Fibroblast of villous mesenchyme (primary cell): Measurements from ENCODE around the gene SLC5A9. TPM values are rescaled to one million over a fixed set of nuclear protein-coding genes. Genes with fewer than 3 reads are reported as not detected.
"Not testable (repeated sequence)": the region's sequence is repeated elsewhere in the genome, so short reads cannot be mapped to it uniquely, and the experiment has no call there.

Source experiments
- DNase-seq: peaks from one replicate; pipeline ENCODE4 v3.0.0-alpha.2; 2010; ENCODE audit warnings: low read depth
- H3K4me3 ChIP-seq: 2 replicates; pipeline ENCODE4 v1.5.1; 2011; ENCODE audit warnings: low read depth, mild to moderate bottlenecking, low read length
- total RNA-seq: library from RNA; depleted of rRNA; stranded (reverse); fragments of >200 nt; gene quantifications from 2 replicates; pipeline ENCODE4 v1.2.3, GENCODE V29; 2012
- TF ChIP-seq, protein P1 (sequence below): IDR thresholded peaks from 2 replicates; pipeline ENCODE4 v1.5.1; 2012; ENCODE audit warnings: low read depth, mild to moderate bottlenecking, low read length; ENCODE audit not compliant: insufficient read depth

Gene SLC5A9
- total RNA-seq, 1 donor, result not detected

DNA sequence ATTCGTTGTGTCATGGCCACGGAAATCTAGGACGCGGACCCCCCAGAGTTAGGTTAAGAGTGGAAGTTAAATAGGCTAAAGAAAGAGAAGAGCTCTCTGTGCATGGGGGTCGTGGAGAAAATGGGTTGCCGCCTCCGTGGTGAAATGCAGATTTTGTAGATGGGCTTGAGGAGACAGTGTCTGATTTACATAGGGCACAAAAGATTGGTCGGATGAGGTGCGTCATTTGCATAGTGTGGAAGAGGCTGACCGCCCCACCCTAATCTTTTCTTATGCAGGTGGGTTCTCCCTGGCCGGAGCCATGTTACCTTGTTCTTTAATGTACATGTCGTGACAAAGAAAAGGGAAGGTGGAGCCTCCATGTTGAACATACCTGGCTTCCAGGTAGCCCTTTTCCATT, 14.3 kb upstream of the SLC5A9 start:
- TF ChIP-seq, protein P1, sequence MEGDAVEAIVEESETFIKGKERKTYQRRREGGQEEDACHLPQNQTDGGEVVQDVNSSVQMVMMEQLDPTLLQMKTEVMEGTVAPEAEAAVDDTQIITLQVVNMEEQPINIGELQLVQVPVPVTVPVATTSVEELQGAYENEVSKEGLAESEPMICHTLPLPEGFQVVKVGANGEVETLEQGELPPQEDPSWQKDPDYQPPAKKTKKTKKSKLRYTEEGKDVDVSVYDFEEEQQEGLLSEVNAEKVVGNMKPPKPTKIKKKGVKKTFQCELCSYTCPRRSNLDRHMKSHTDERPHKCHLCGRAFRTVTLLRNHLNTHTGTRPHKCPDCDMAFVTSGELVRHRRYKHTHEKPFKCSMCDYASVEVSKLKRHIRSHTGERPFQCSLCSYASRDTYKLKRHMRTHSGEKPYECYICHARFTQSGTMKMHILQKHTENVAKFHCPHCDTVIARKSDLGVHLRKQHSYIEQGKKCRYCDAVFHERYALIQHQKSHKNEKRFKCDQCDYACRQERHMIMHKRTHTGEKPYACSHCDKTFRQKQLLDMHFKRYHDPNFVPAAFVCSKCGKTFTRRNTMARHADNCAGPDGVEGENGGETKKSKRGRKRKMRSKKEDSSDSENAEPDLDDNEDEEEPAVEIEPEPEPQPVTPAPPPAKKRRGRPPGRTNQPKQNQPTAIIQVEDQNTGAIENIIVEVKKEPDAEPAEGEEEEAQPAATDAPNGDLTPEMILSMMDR, result no peak
- no peak overlapping the region for H3K4me3 ChIP-seq

DNA sequence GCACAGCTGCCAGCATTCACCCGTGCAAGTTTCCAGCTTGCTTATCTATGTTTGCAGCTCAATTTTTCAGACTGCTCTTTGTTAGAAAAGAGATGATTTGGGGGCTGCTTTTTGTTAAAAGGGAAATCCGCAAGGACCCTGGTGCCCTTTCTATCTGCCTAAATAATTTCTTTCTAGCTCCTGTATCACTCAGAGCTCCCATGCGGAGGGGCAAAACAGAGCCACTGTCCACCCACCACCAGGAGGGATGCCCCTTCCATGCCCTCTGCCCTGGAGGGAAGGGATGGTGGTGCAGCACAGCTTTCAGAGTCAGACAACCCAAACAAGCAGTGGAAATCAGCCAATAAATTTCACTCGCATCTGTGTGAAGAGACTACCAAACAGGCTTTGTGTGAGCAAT, 13.9 kb upstream of the SLC5A9 start:
- no peak overlapping the region for H3K4me3 ChIP-seq
- no peak for DNase-seq
- TF ChIP-seq, protein P1, result no peak

More for the DNA sequence above, 14.3 kb upstream of the SLC5A9 start:
- no peak for DNase-seq

DNA sequence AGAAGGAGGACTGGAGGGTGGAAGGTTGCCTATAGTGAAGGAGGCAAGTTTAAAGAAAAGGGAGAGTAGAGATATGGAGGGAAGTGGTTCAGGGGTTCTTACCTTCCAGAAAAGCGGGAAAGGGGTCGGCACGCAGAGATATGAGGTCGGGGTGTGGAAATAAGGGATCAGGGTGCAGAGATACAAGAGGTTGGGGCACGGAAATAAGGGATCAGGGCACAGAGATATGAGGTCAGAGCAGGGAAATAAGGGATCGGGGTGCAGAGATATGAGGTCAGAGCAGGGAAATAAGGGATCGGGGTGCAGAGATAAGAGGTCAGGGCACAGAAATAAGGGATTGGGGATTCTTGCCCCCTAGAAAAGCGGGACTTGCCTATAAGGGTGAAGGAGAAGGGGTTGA, 9.1 kb upstream of the SLC5A9 start:
- DNase-seq, H3K4me3 ChIP-seq: not testable (repeated sequence)

DNA sequence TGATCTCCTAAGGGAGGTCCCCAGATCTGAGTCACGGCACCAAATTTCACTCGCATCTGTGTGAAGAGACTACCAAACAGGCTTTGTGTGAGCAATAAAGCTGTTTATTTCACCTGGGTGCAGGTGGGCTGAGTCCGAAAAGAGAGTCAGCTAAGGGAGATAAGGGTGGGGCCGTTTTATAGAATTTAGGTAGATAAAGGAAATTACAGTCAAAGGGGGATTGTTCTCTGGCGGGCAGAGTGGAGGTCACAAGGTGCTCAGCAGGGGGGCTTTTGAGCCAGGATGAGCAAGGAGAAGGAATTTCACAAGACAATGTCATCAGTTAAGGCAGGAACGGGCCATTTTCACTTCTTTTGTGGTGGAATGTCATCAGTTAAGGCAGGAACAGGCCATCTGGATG, 8.2 kb upstream of the SLC5A9 start:
- not testable (repeated sequence) for H3K4me3 ChIP-seq, DNase-seq

DNA sequence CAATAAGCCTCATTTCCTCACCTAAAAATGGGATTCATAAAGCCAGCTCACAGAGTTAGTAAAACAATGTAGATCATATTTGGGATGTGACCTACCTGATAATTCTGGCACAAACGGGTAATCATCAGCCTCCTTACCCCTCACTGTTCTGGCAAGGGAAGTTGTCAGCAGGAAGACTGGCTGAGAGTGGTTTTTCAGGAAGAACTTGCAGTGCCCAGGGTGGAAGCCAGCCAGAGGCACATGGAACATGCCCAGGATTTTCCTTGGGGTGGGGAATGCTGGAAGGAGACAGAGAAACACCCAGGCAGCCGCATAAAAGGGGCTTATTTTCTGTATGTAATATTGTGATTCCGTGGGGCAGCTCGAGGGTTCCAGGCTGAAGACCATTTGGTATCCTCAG, 7.7 kb upstream of the SLC5A9 start:
- no peak overlapping the region for H3K4me3 ChIP-seq
- DNase-seq, result no peak
- TF ChIP-seq, protein P1, result no peak

DNA sequence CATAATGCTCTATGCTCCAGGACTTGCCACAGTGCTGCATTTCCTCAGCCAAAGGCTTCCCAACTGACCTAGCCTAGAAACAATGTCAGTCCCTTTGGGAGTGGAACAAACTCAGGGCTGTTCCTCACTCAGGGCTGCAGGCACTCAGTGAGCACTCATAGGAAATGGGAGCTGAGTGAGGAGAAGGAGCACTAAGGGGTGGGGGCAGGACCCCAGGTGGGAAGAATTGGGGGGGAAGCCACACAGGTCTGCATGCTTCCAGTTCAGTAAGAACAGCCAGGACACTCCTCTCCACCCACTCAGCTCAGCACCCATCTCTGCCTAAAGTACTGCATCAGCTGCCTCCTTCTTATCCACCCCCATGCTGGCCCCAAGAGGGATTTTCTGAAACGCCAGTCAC, 7.3 kb upstream of the SLC5A9 start:
- TF ChIP-seq, protein P1, result no peak
- H3K4me3 ChIP-seq, result no peak overlapping the region
- no peak for DNase-seq

DNA sequence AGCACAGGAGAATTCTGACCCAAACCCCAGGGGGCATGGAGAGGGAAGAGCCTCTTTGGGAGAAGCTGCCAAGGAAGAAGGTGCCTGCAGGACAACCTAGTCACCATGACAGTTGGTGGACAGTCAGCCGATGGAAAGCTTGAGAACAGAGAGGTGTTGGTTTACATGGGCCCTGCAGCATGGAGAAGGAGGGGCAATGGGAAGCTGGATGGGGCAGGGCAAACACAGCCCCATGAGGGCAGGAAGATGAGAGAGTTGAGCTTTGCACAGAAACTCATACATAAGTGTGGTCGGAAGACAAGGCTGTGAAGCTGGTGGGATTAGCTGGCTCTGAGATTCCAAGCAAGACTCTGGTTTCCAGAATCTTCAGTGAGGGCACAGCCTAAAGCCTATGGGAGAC, 6.6 kb upstream of the SLC5A9 start:
- H3K4me3 ChIP-seq, result no peak overlapping the region
- no peak for DNase-seq
- TF ChIP-seq, protein P1, result no peak

DNA sequence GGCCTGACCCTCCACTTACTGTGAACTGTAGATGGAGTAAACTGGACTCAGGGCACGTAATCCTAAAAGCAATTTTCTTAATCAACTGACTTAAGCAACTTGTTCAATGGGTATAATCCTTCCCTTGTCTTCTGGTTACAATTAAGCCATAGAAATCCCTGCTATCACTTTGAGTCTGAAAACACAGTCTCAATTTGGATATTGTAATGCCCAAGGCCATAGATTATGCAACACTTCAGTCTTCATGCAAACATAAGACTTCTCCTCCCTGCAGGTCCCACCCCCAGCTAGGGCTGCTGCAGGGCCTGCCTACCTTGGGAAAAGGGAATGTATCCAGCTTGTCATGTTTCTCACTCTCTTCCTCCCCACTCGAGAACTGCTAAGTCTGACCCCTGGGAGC, 6.2 kb upstream of the SLC5A9 start:
- no peak overlapping the region for H3K4me3 ChIP-seq
- DNase-seq, result no peak
- TF ChIP-seq, protein P1, result no peak
